ENCODE measurements around the gene RSBN1. TPM values are rescaled to one million over a fixed set of nuclear protein-coding genes. Genes with fewer than 3 reads are reported as not detected.

Gene RSBN1
- total RNA-seq, 1 donor from 2014 or later, result 40.1 TPM

DNA sequence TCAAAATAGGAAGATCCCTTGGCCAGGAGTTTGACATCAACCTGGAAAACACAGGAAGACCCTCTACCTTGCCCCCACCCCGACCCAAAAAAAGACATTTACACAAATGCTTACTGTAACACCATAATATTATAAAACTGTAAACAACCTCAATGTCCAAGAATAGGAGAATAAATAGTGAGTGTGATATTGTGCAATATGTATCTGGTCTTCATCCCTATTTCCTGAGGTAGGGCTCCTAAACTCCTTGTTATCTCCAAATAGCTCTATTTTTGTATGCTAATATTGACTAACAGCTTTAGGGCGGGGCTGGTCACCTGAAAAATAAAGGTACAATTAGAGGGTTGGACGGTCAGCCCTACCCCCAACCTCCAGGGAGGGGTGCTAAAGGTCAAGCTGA lies 23.5 kb downstream of the RSBN1 start:
- Mint-ChIP-seq H3K27ac (no peak overlapping the region), H3K4me3 (no peak overlapping the region), H3K27me3 (ENCODE audit: insufficient read depth, low read depth) (no peaks in the 10 kb centered on the region), H3K36me3 (peaks cover 49% of the 10 kb centered on the region), H3K9me3 (no peaks in the 10 kb centered on the region), H3K4me1 (peaks cover 7% of the 10 kb centered on the region)
- Histone ChIP-seq H3F3A (ENCODE audit: low read depth) (no peaks in the 10 kb centered on the region), H3K4me3 (no peak overlapping the region), H2AFZ (replicated peaks) (no peak overlapping the region), H3K79me2 (ENCODE audit: low read depth) (peaks cover 86% of the 10 kb centered on the region), H3K9ac (no peak overlapping the region), H3K27me3 (no peaks in the 10 kb centered on the region), H3K27ac (no peak overlapping the region), H3K4me2 (no peak overlapping the region), H3K4me1 (no peaks in the 10 kb centered on the region), H3K9me3 (ENCODE audit: low read depth) (no peaks in the 10 kb centered on the region), H4K20me1 (ENCODE audit: low read depth) (peaks cover 38% of the 10 kb centered on the region), H3K36me3 (peaks cover 9% of the 10 kb centered on the region)
- DNase-seq (ENCODE audit: low spot score), result no peak
- TF ChIP-seq EZH2phosphoT487 (IDR thresholded peaks at IDR 0.05) (no peak), EZH2 (IDR thresholded peaks at IDR 0.05) (no peak)
- TF ChIP-seq, protein P1, sequence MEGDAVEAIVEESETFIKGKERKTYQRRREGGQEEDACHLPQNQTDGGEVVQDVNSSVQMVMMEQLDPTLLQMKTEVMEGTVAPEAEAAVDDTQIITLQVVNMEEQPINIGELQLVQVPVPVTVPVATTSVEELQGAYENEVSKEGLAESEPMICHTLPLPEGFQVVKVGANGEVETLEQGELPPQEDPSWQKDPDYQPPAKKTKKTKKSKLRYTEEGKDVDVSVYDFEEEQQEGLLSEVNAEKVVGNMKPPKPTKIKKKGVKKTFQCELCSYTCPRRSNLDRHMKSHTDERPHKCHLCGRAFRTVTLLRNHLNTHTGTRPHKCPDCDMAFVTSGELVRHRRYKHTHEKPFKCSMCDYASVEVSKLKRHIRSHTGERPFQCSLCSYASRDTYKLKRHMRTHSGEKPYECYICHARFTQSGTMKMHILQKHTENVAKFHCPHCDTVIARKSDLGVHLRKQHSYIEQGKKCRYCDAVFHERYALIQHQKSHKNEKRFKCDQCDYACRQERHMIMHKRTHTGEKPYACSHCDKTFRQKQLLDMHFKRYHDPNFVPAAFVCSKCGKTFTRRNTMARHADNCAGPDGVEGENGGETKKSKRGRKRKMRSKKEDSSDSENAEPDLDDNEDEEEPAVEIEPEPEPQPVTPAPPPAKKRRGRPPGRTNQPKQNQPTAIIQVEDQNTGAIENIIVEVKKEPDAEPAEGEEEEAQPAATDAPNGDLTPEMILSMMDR (IDR thresholded peaks at IDR 0.05), result no peak

GRCh38 chr1:113787663-113788062 lies 24.6 kb downstream of the RSBN1 start:
- Histone ChIP-seq H2AFZ (replicated peaks) (no peak overlapping the region), H3K4me1 (peaks cover under 1% of the 10 kb centered on the region), H3K36me3 (peaks cover 9% of the 10 kb centered on the region), H3K27me3 (no peaks in the 10 kb centered on the region), H3F3A (ENCODE audit: low read depth) (no peaks in the 10 kb centered on the region), H3K27ac (no peak overlapping the region), H3K9ac (no peak overlapping the region), H3K4me2 (no peak overlapping the region), H4K20me1 (ENCODE audit: low read depth) (peaks cover 42% of the 10 kb centered on the region), H3K79me2 (ENCODE audit: low read depth) (peaks cover 88% of the 10 kb centered on the region), H3K9me3 (ENCODE audit: low read depth) (no peaks in the 10 kb centered on the region), H3K4me3 (no peak overlapping the region)
- no peak for DNase-seq (ENCODE audit: low spot score)
- Mint-ChIP-seq H3K4me3 (no peak overlapping the region), H3K27me3 (ENCODE audit: insufficient read depth, low read depth) (no peaks in the 10 kb centered on the region), H3K27ac (no peak overlapping the region), H3K4me1 (peaks cover 7% of the 10 kb centered on the region), H3K36me3 (peaks cover 48% of the 10 kb centered on the region), H3K9me3 (no peaks in the 10 kb centered on the region)
- TF ChIP-seq, protein P1 (IDR thresholded peaks at IDR 0.05), result no peak
- no peak for TF ChIP-seq EZH2 (IDR thresholded peaks at IDR 0.05)
- no peak for TF ChIP-seq EZH2phosphoT487 (IDR thresholded peaks at IDR 0.05)

DNA sequence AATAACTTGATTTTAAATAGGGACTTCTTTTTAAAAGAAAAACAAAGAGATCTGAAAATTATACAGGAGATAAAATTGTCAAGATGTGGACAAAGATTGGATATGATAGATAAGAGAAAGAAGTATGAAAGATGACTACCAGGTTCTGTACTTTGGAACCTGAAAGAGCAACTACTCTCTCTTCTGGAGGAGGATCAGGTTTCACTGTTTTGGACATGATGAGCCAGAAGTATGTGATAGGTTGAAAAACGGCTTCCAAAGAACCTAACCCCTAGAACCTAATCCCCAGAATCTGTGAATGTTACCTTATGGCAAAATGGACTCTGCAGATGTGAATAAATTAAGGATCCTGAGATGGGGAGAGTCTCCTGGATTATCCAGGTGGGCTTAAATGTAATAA lies 26.2 kb downstream of the RSBN1 start:
- Histone ChIP-seq H3K9me3 (ENCODE audit: low read depth) (no peaks in the 10 kb centered on the region), H3K36me3 (peaks cover 9% of the 10 kb centered on the region), H3K9ac (no peak overlapping the region), H4K20me1 (ENCODE audit: low read depth) (peaks cover 49% of the 10 kb centered on the region), H3F3A (ENCODE audit: low read depth) (no peaks in the 10 kb centered on the region), H3K79me2 (ENCODE audit: low read depth) (peaks cover 98% of the 10 kb centered on the region), H3K27me3 (no peaks in the 10 kb centered on the region), H3K4me1 (peaks cover 14% of the 10 kb centered on the region), H2AFZ (replicated peaks) (no peak overlapping the region), H3K4me2 (no peak overlapping the region), H3K4me3 (no peak overlapping the region), H3K27ac (no peak overlapping the region)
- Mint-ChIP-seq H3K36me3 (peaks cover 44% of the 10 kb centered on the region), H3K9me3 (no peaks in the 10 kb centered on the region), H3K27ac (no peak overlapping the region), H3K27me3 (ENCODE audit: insufficient read depth, low read depth) (no peaks in the 10 kb centered on the region), H3K4me1 (peaks cover 7% of the 10 kb centered on the region), H3K4me3 (no peak overlapping the region)
- TF ChIP-seq EZH2 (IDR thresholded peaks at IDR 0.05) (no peak), EZH2phosphoT487 (IDR thresholded peaks at IDR 0.05) (no peak)
- TF ChIP-seq, protein P1 (IDR thresholded peaks at IDR 0.05), result no peak
- DNase-seq (ENCODE audit: low spot score), result no peak

All from neural progenitor cell (in vitro differentiated cells).